Esophagus squamous epithelium (tissue), 5 donors: ENCODE data around the gene BCHE. TPM values are rescaled to one million over a fixed set of nuclear protein-coding genes. Genes with fewer than 3 reads are reported as not detected.
A peak's percentile ranks its signal among the peaks of the same experiment; 100 is the strongest.

ENCODE experiments used
- DNase-seq: peaks from one replicate; lab custom pipeline; 2025; lab: John Stamatoyannopoulos, UW
- H3K27ac ChIP-seq, 4 donors: fragments of 200-600 bp; sonication (generic); one replicate each; pipeline ENCODE4 v1.5.1; 2016 to 2019; ENCODE audit warnings: mild to moderate bottlenecking in 1 of 4
- H3K27me3 ChIP-seq, 4 donors: fragments of 200-600 bp; sonication (generic); 1 replicate in 3 of 4; 2 replicates in 1 of 4; pipeline versions ENCODE4 v1.5.1 to v1.6.0; 2017 to 2021; ENCODE audit warnings: antibody characterized with exemption in 1 of 4
- H3K36me3 ChIP-seq, 3 donors: fragments of 200-600 bp; sonication (generic); one replicate each; pipeline ENCODE4 v1.5.1; 2016 to 2019
- H3K4me1 ChIP-seq, 3 donors: fragments of 200-600 bp; sonication (generic); one replicate each; pipeline ENCODE4 v1.5.1; 2017 to 2019
- H3K4me3 ChIP-seq, 4 donors: fragments of 200-600 bp; sonication (generic); 1 replicate in 3 of 4; 2 replicates in 1 of 4; pipeline ENCODE4 v1.5.1; 2016 to 2019; ENCODE audit warnings: mild to moderate bottlenecking in 2 of 4, moderate library complexity in 1 of 4
- H3K9me3 ChIP-seq, 3 donors: fragments of 200-600 bp; sonication (generic); one replicate each; pipeline ENCODE4 v1.5.1; 2016 to 2019
- POLR2A ChIP-seq, 4 donors: fragments of 450-650 bp; IDR thresholded peaks; one replicate each; pipeline ENCODE4 v1.6.1; 2017; ENCODE audit warnings: antibody characterized with exemption in 4 of 4, mild to moderate bottlenecking in 4 of 4, moderate library complexity in 3 of 4
- WGBS, 2 donors: methylation state at CpG; one replicate each; pipeline ENCODE4 v1.1.5; 2018; 5-methylcytosine and 5-hydroxymethylcytosine counted together
- intact Hi-C: fragments of 100-400 bp; cut with DNase I; formaldehyde crosslinking; loops from one replicate; pipeline ENCODE4 v1.15.0; 2022
- total RNA-seq, 4 donors: library from RNA; depleted of rRNA; stranded (reverse); fragments of >200 nt; gene quantifications; one replicate each; pipeline ENCODE4 v1.1.0, GENCODE V29; 2016
- TF ChIP-seq, protein P1 (sequence below), 6 experiments: fragments of 450-650 bp in 4 of 6; fragments of 200-600 bp in 2 of 6; sonication (generic) in 2 of 6; IDR thresholded peaks; one replicate each; pipeline ENCODE4 v1.5.1; 2016 to 2019; ENCODE audit warnings: antibody characterized with exemption in 6 of 6, mild to moderate bottlenecking in 4 of 6, moderate library complexity in 4 of 6
- donor health status: DM: yes; HTN: yes; CAD: no.

BCHE gene
- total RNA-seq, 4 donors from 2014 or later: 0.27 to 5.3 (median 2.3) TPM

DNA sequence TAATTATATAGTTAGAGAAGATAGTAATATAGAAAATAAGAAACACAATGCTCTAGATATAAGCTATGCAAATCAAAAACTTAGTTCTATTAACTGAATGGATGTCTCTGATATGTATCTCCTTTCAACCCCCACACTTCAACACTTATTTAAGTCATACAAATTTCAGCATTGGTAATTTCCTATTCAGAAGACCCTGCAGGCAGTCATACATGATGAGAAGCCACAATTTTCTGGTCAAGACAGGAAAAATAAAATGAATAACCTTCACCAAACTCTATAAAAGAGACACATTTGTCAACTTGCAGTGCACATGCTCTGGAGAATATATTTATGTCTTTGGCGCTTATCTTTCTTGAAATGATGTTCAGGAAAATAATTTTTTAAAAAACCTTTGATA is 578 bp upstream of the BCHE start:
- no peaks in the 10 kb centered on the region for H3K36me3 ChIP-seq
- TF ChIP-seq, protein P1, sequence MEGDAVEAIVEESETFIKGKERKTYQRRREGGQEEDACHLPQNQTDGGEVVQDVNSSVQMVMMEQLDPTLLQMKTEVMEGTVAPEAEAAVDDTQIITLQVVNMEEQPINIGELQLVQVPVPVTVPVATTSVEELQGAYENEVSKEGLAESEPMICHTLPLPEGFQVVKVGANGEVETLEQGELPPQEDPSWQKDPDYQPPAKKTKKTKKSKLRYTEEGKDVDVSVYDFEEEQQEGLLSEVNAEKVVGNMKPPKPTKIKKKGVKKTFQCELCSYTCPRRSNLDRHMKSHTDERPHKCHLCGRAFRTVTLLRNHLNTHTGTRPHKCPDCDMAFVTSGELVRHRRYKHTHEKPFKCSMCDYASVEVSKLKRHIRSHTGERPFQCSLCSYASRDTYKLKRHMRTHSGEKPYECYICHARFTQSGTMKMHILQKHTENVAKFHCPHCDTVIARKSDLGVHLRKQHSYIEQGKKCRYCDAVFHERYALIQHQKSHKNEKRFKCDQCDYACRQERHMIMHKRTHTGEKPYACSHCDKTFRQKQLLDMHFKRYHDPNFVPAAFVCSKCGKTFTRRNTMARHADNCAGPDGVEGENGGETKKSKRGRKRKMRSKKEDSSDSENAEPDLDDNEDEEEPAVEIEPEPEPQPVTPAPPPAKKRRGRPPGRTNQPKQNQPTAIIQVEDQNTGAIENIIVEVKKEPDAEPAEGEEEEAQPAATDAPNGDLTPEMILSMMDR (IDR thresholded peaks at IDR 0.05): no peak
- TF ChIP-seq POLR2A (IDR thresholded peaks at IDR 0.05): no peak
- no peak overlapping the region for H3K4me3 ChIP-seq
- H3K27me3 ChIP-seq: no peaks in the 10 kb centered on the region
- no peaks in the 10 kb centered on the region for H3K9me3 ChIP-seq
- WGBS, 2 donors: 84 to 85% methylated on average over 1 of the region's 1 CpG
- intact Hi-C loops: no loop called here
- no peaks in the 10 kb centered on the region for H3K4me1 ChIP-seq
- no peak for DNase-seq
- no peak overlapping the region for H3K27ac ChIP-seq

DNA sequence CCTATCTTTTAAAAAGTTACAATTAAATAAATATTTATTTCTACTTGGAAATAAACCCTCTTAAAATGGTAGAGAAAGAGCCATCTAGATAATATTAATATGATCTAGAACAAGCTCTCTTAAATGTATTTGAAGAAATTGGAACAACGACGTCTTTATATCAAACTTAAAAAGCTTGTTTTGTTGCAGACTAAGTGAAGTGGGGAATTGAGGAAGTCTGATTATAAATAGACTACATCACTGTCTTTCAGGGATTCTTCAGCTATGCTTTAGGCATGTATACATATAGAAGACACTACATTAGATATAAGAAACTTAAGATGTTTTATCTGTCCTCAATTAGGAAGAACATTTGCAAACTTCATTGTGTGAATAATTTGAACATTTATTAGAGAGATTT is 1.8 kb downstream of the BCHE start:
- Histone ChIP-seq H3K4me1 (no peaks in the 10 kb centered on the region), H3K9me3 (no peaks in the 10 kb centered on the region), H3K27me3 (no peaks in the 10 kb centered on the region), H3K27ac (no peak overlapping the region), H3K4me3 (peak overlapping the region in 1 of 4 donors; percentile 0), H3K36me3 (no peaks in the 10 kb centered on the region)
- no peak for TF ChIP-seq POLR2A (IDR thresholded peaks at IDR 0.05)
- TF ChIP-seq, protein P1 (IDR thresholded peaks at IDR 0.05): no peak
- WGBS, 2 donors: 68 to 74% methylated on average over 2 of the region's 2 CpGs
- no peak for DNase-seq
- intact Hi-C loops: no loop called here

DNA sequence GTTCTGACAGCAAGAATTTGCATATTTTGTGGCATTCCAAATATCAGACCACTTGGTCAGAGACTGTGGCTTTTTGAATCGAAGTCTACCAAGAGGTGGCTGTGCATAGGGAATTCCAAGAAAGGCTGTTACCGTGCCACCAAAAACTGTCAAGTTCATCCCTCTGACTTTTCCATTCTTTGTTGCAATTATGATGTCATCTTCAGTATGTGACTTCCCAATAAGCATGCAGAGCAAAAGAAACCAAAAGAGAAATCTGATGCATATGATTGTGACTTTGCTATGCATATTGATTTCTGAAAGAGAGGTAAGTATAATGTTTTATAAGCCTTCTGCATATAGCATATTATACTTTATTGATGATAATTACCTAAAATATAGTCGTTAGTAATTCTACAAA is 6.5 kb downstream of the BCHE start:
- DNase-seq: no peak
- intact Hi-C loops: no loop called here
- Histone ChIP-seq H3K27me3 (no peaks in the 10 kb centered on the region), H3K4me1 (no peaks in the 10 kb centered on the region), H3K36me3 (no peaks in the 10 kb centered on the region), H3K4me3 (no peak overlapping the region), H3K9me3 (no peaks in the 10 kb centered on the region), H3K27ac (no peak overlapping the region)
- TF ChIP-seq, protein P1 (IDR thresholded peaks at IDR 0.05): no peak
- TF ChIP-seq POLR2A (IDR thresholded peaks at IDR 0.05): no peak
- 68 to 80% methylated on average over 3 of the region's 3 CpGs for WGBS, 2 donors

DNA sequence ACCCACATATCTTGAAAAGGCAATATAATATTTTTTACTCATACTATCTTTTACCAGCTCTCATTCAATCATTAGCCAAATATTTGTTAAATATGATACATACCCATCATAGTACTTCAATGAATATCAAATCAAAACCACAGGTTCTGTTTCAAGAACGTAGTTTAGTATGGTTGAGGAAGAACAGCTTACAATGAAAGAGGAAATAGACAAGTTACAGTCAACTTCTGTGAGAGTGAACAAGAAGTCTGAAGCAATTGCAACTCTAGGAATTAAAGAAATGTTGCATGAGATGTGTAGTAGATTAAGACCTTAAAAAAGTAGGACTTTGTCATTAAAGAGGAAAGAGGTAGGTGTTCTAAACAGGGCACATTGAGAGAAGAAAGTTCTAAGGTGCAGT is 9.3 kb downstream of the BCHE start:
- intact Hi-C loops: no loop called here
- no peak for TF ChIP-seq POLR2A (IDR thresholded peaks at IDR 0.05)
- TF ChIP-seq, protein P1 (IDR thresholded peaks at IDR 0.05): no peak

DNA sequence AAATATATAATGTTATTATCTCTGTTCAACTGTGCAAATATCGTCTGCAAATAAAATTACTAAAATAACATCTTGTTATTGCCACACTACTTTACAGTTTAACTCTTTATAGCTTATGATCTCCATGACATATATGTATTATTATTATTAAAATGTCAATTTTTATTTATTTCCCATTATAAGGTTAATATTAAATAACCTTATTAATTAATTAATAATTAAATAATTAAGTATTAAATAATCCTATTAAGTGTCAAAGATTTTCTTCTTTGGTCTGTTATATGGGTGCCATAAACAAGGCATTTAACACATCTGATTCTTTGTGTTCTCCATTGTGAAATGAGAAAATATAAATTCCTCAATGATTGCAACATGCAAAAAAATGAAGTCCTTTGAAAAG is 10.0 kb downstream of the BCHE start:
- Histone ChIP-seq H3K4me1 (no peaks in the 10 kb centered on the region), H3K27me3 (no peaks in the 10 kb centered on the region), H3K4me3 (no peak overlapping the region), H3K27ac (no peak overlapping the region), H3K9me3 (no peaks in the 10 kb centered on the region), H3K36me3 (no peaks in the 10 kb centered on the region)
- no peak for TF ChIP-seq POLR2A (IDR thresholded peaks at IDR 0.05)
- TF ChIP-seq, protein P1 (IDR thresholded peaks at IDR 0.05): no peak
- intact Hi-C loops: no loop called here
- no peak for DNase-seq
- WGBS, 2 donors: 70 to 74% methylated on average over 1 of the region's 1 CpG

More for the DNA sequence above, 9.3 kb downstream of the BCHE start:
- no peak overlapping the region for H3K4me3 ChIP-seq
- no peak overlapping the region for H3K27ac ChIP-seq
- H3K4me1 ChIP-seq: no peaks in the 10 kb centered on the region
- no peak for DNase-seq
- H3K36me3 ChIP-seq: no peaks in the 10 kb centered on the region
- H3K9me3 ChIP-seq: no peaks in the 10 kb centered on the region
- 50 to 74% methylated on average over 1 of the region's 1 CpG for WGBS, 2 donors
- H3K27me3 ChIP-seq: no peaks in the 10 kb centered on the region
